Caco-2 (cell line): ENCODE results near the gene HAND1. TPM values are rescaled to one million over a fixed set of nuclear protein-coding genes. Genes with fewer than 3 reads are reported as not detected.
"Not testable (repeated sequence)": the region's sequence is repeated elsewhere in the genome, so short reads cannot be mapped to it uniquely, and the experiment has no call there.

Source experiments
- BruUV-seq: library from RNA; stranded (reverse); fragments of 400-500 nt; replicated peaks from 2 replicates; lab custom pipeline; 2021; lab: Mats Ljungman, UMichigan
- CTCF ChIA-PET: fragments of 300-600 bp; sonication (Branson Sonifier 250); formaldehyde crosslinking; loops from one replicate; lab custom pipeline; 2022; ENCODE audit warnings: antibody characterized with exemption; lab: Charles Lee
- POLR2A ChIA-PET: fragments of 300-600 bp; sonication (Branson Sonifier 250); formaldehyde crosslinking; loops from one replicate; lab custom pipeline; 2022; ENCODE audit warnings: antibody characterized with exemption; lab: Charles Lee
- DNase-seq, 2 experiments: peaks; one replicate each; pipeline versions ENCODE4 v3.0.0 to v3.0.0-alpha.2; 2020 to 2022
- H3K27me3 ChIP-seq: replicated peaks from 2 replicates; pipeline ENCODE4 v1.6.0; 2011; ENCODE audit warnings: low read length; ENCODE audit not compliant: control insufficient read depth, insufficient read depth
- H3K36me3 ChIP-seq: 2 replicates; pipeline ENCODE4 v1.5.1; 2011; ENCODE audit warnings: low read length; ENCODE audit not compliant: control insufficient read depth, insufficient read depth
- H3K4me1 ChIP-seq: fragments of 250-450 bp; sonication (Bioruptor Pico); 2 replicates; pipeline ENCODE4 v1.5.1; 2020; ENCODE audit warnings: mild to moderate bottlenecking
- H3K4me3 ChIP-seq: 2 replicates; pipeline ENCODE4 v1.5.1; 2011; ENCODE audit warnings: low read depth, mild to moderate bottlenecking, control low read depth, low read length
- H3K9me3 ChIP-seq: fragments of 250-450 bp; sonication (Bioruptor Pico); 2 replicates; pipeline ENCODE4 v1.5.1; 2020; ENCODE audit warnings: mild to moderate bottlenecking, moderate library complexity
- H3K27ac Mint-ChIP-seq: one replicate; pipeline ENCODE4 v1.8.0; 2022; ENCODE audit warnings: mixed read lengths; ENCODE audit not compliant: unreplicated experiment
- H3K27me3 Mint-ChIP-seq: one replicate; pipeline ENCODE4 v1.8.0; 2022; ENCODE audit warnings: mixed read lengths; ENCODE audit not compliant: insufficient read depth, unreplicated experiment
- H3K36me3 Mint-ChIP-seq: one replicate; pipeline ENCODE4 v1.8.0; 2022; ENCODE audit warnings: mild to moderate bottlenecking, mixed read lengths; ENCODE audit not compliant: insufficient read depth, unreplicated experiment
- H3K4me1 Mint-ChIP-seq: one replicate; pipeline ENCODE4 v1.8.0; 2022; ENCODE audit warnings: low read depth, mixed read lengths; ENCODE audit not compliant: unreplicated experiment
- H3K4me3 Mint-ChIP-seq: one replicate; pipeline ENCODE4 v1.8.0; 2022; ENCODE audit warnings: mild to moderate bottlenecking, moderate library complexity, mixed read lengths; ENCODE audit not compliant: unreplicated experiment
- H3K9me3 Mint-ChIP-seq: one replicate; pipeline ENCODE4 v1.8.0; 2022; ENCODE audit warnings: mixed read lengths; ENCODE audit not compliant: unreplicated experiment
- CTCF ChIP-seq, 2 experiments: fragments of 200-600 bp in 1 of 2; IDR thresholded peaks; 1 replicate in 1 of 2; 2 replicates in 1 of 2; pipeline versions ENCODE4 v1.5.1 to v1.8.0; 2011 to 2022; ENCODE audit warnings: antibody characterized with exemption in 1 of 2, control low read depth in 1 of 2, inconsistent platforms in 1 of 2, low read depth in 1 of 2, low read length in 1 of 2, mild to moderate bottlenecking in 1 of 2, moderate library complexity in 1 of 2; ENCODE audit not compliant: insufficient read depth in 1 of 2, severe bottlenecking in 1 of 2, unreplicated experiment in 1 of 2
- intact Hi-C: fragments of 100-400 bp; cut with micrococcal nuclease; formaldehyde crosslinking; loops from one replicate; pipeline ENCODE4 v1.10.0; 2022; ENCODE audit not compliant: unreplicated experiment
- total RNA-seq: library from RNA; stranded (reverse); gene quantifications from 2 replicates; pipeline ENCODE4 v1.2.3, GENCODE V29; 2022

The HAND1 gene
- total RNA-seq, 1 experiment from 2014 or later: 0.45 TPM

- H3K36me3 Mint-ChIP-seq: no peaks in the 10 kb centered on the region
- H3K4me3 Mint-ChIP-seq: no peak overlapping the region
- peaks cover 5% of the 10 kb centered on the region for H3K4me1 Mint-ChIP-seq
- peak in 1 of 2 experiments; percentile 57 for DNase-seq
- no peaks in the 10 kb centered on the region for H3K9me3 Mint-ChIP-seq
- BruUV-seq: no TSS peak
- intact Hi-C loops: no loop called here
- no peak overlapping the region for H3K27ac Mint-ChIP-seq
- ChIA-PET POLR2A (no interaction called here), CTCF (interaction anchor here (0.6 to 1.0 kb wide), 2 partner anchors 93 to 94 kb away, joined by 3 read pairs; no protein-coding TSS in a partner anchor)
- peaks cover 9% of the 10 kb centered on the region for H3K27me3 Mint-ChIP-seq
- Histone ChIP-seq H3K36me3 (no peaks in the 10 kb centered on the region), H3K4me1 (no peaks in the 10 kb centered on the region), H3K4me3 (no peak overlapping the region), H3K27me3 (no peaks in the 10 kb centered on the region), H3K9me3 (no peaks in the 10 kb centered on the region)
- no peak for TF ChIP-seq CTCF (IDR thresholded peaks at IDR 0.05; ENCODE audit: insufficient read depth in 1 of 2, low read depth in 1 of 2, low read length in 1 of 2, severe bottlenecking in 1 of 2, unreplicated experiment in 1 of 2)
Measured at GRCh38 chr5:154517181-154517580, 39.2 kb upstream of the HAND1 start.

- no peaks in the 10 kb centered on the region for H3K36me3 Mint-ChIP-seq
- no TSS peak for BruUV-seq
- ChIA-PET CTCF (interaction anchor here (1.0 kb wide), 1 partner anchor 95 kb away, joined by 3 read pairs; no protein-coding TSS in a partner anchor), POLR2A (no interaction called here)
- no peak for TF ChIP-seq CTCF (IDR thresholded peaks at IDR 0.05; ENCODE audit: insufficient read depth in 1 of 2, low read depth in 1 of 2, low read length in 1 of 2, severe bottlenecking in 1 of 2, unreplicated experiment in 1 of 2)
- intact Hi-C loops: loop anchor here (1.0 kb wide), 1 partner anchor 94 kb away; no protein-coding TSS in a partner anchor
- peaks cover 9% of the 10 kb centered on the region for H3K27me3 Mint-ChIP-seq
- H3K27ac Mint-ChIP-seq: no peak overlapping the region
- Histone ChIP-seq H3K4me3 (no peak overlapping the region), H3K27me3 (no peaks in the 10 kb centered on the region), H3K9me3 (no peaks in the 10 kb centered on the region), H3K36me3 (no peaks in the 10 kb centered on the region), H3K4me1 (no peaks in the 10 kb centered on the region)
- DNase-seq: no peak
- no peaks in the 10 kb centered on the region for H3K9me3 Mint-ChIP-seq
- H3K4me3 Mint-ChIP-seq: no peak overlapping the region
- peaks cover 5% of the 10 kb centered on the region for H3K4me1 Mint-ChIP-seq
Measured at GRCh38 chr5:154516475-154516874, 38.4 kb upstream of the HAND1 start.

- CTCF ChIA-PET, H3K27me3 Mint-ChIP-seq: not testable (repeated sequence)
Measured at GRCh38 chr5:154515488-154515887, 37.5 kb upstream of the HAND1 start.

More at GRCh38 chr5:154515488-154515887, 37.5 kb upstream of the HAND1 start:
- H3K36me3 Mint-ChIP-seq, DNase-seq, H3K9me3 ChIP-seq, H3K4me1 ChIP-seq, H3K4me3 Mint-ChIP-seq, POLR2A ChIA-PET, H3K27ac Mint-ChIP-seq, intact Hi-C loops, H3K4me3 ChIP-seq, H3K27me3 ChIP-seq, H3K9me3 Mint-ChIP-seq, H3K4me1 Mint-ChIP-seq, H3K36me3 ChIP-seq, BruUV-seq: not testable (repeated sequence)
